OCI-LY7 (cell line): ENCODE data around the gene LPAR3. TPM values are rescaled to one million over a fixed set of nuclear protein-coding genes. Genes with fewer than 3 reads are reported as not detected.

Experiments used
- BruUV-seq: library from RNA; stranded (reverse); fragments of 400-500 nt; replicated peaks from 2 replicates; lab custom pipeline; 2021; lab: Mats Ljungman, UMichigan
- CTCF ChIA-PET: fragments of 300-600 bp; sonication (Branson Sonifier 250); formaldehyde crosslinking; loops from one replicate; lab custom pipeline; 2022; ENCODE audit warnings: antibody characterized with exemption; ENCODE audit not compliant: unreplicated experiment; lab: Charles Lee
- POLR2A ChIA-PET: fragments of 300-600 bp; sonication (Branson Sonifier 250); formaldehyde crosslinking; loops from one replicate; lab custom pipeline; 2022; ENCODE audit warnings: antibody characterized with exemption; lab: Charles Lee
- DNase-seq: peaks from one replicate; pipeline ENCODE4 v3.0.0-alpha.2; 2015; ENCODE audit warnings: low spot score
- H2AFZ ChIP-seq: fragments of 200-600 bp; sonication (generic), shearing (Covaris generic); 2 replicates; pipeline ENCODE4 v1.6.1; 2014; ENCODE audit warnings: mild to moderate bottlenecking, antibody characterized with exemption, low read length, moderate library complexity
- H3K27ac ChIP-seq: fragments of 200-600 bp; sonication (generic); 2 replicates; pipeline ENCODE4 v1.5.1; 2014; ENCODE audit warnings: mixed run types, low read depth, mild to moderate bottlenecking, moderate library complexity, low read length, inconsistent platforms; ENCODE audit not compliant: poor library complexity, severe bottlenecking
- H3K36me3 ChIP-seq: fragments of 200-600 bp; sonication (generic); 2 replicates; pipeline ENCODE4 v1.6.1; 2014; ENCODE audit warnings: mild to moderate bottlenecking, antibody characterized with exemption, low read length, moderate library complexity, mixed read lengths; ENCODE audit not compliant: insufficient read depth
- H3K4me1 ChIP-seq: fragments of 200-600 bp; sonication (generic); 2 replicates; pipeline ENCODE4 v1.5.1; 2014; ENCODE audit warnings: mild to moderate bottlenecking, low read length; ENCODE audit not compliant: insufficient read depth, poor library complexity, severe bottlenecking
- H3K4me2 ChIP-seq: fragments of 200-600 bp; sonication (generic); 2 replicates; pipeline ENCODE4 v1.6.1; 2014; ENCODE audit warnings: mild to moderate bottlenecking, low read length
- H3K4me3 ChIP-seq: fragments of 200-600 bp; sonication (generic); 2 replicates; pipeline ENCODE4 v1.5.1; 2014; ENCODE audit warnings: mild to moderate bottlenecking, low read depth, low read length; ENCODE audit not compliant: poor library complexity, severe bottlenecking
- H3K79me2 ChIP-seq: fragments of 200-600 bp; sonication (generic); 2 replicates; pipeline ENCODE4 v1.6.1; 2016; ENCODE audit warnings: low read depth, mild to moderate bottlenecking, low read length, moderate library complexity, mixed read lengths; ENCODE audit not compliant: insufficient read depth
- H3K9me2 ChIP-seq: fragments of 200-600 bp; sonication (generic); 2 replicates; pipeline ENCODE4 v1.6.1; 2016; ENCODE audit warnings: mild to moderate bottlenecking, low read length, mixed read lengths; ENCODE audit not compliant: insufficient read depth
- H3K9me3 ChIP-seq: fragments of 200-600 bp; sonication (generic); 2 replicates; pipeline ENCODE4 v1.6.1; 2014; ENCODE audit warnings: mild to moderate bottlenecking, mixed run types, low read length, mixed read lengths
- H4K20me1 ChIP-seq: fragments of 200-600 bp; sonication (generic); 2 replicates; pipeline ENCODE4 v1.6.1; 2014; ENCODE audit warnings: mild to moderate bottlenecking, antibody characterized with exemption, low read length, moderate library complexity, mixed read lengths; ENCODE audit not compliant: insufficient read depth
- EZH2phosphoT487 ChIP-seq: fragments of 200-600 bp; sonication (generic); IDR thresholded peaks from 2 replicates; pipeline ENCODE4 v1.6.1; 2018; ENCODE audit warnings: low read depth, borderline replicate concordance, mild to moderate bottlenecking, mixed run types, antibody characterized with exemption, low read length, moderate library complexity, mixed read lengths
- intact Hi-C: fragments of 100-400 bp; cut with micrococcal nuclease; formaldehyde crosslinking; loops from one replicate; pipeline ENCODE4 v1.10.0; 2022; ENCODE audit not compliant: unreplicated experiment
- total RNA-seq, 2 experiments: library from RNA; depleted of rRNA in 1 of 2; stranded (reverse); fragments of >200 nt in 1 of 2; shearing (Covaris generic) in 1 of 2; gene quantifications; 2 replicates each; pipeline ENCODE4 v1.2.3, GENCODE V29; 2014 to 2022
- TF ChIP-seq, protein P1 (sequence below): fragments of 200-600 bp; sonication (generic); conservative IDR thresholded peaks from 2 replicates; pipeline ENCODE4 v1.5.1; 2014; ENCODE audit warnings: mild to moderate bottlenecking, antibody characterized with exemption, low read length, moderate library complexity, mixed read lengths

Gene LPAR3
- total RNA-seq, 2 experiments from 2014 or later, result not detected

DNA sequence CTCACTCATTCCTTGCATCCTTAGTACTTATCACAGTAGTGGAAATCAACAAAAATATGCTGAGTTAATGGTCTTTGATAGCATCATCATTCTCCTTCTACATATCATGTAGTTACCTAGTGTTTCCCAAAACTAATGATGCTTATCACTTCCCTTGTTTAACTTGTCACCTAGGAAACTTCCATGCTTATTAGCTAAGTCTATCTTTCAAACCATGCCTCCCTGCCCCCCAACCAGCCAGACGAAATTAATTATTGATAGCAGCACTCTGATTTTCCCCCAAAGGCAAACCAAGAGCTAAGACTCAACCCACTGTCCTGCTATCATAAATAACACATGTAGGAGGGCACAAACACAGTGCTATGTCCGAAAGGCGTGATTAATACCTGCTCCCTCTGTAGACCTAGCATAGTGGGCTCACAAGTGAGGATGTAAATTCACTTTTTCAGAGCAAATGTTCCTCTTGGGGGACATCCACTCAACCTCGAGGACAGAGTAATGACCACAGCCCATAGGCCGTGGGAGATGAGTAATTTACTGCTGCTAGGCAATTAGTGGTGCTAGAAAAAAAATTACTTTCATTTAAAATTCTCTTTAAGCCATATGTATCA lies 25.8 kb upstream of the LPAR3 start:
- TF ChIP-seq, protein P1, sequence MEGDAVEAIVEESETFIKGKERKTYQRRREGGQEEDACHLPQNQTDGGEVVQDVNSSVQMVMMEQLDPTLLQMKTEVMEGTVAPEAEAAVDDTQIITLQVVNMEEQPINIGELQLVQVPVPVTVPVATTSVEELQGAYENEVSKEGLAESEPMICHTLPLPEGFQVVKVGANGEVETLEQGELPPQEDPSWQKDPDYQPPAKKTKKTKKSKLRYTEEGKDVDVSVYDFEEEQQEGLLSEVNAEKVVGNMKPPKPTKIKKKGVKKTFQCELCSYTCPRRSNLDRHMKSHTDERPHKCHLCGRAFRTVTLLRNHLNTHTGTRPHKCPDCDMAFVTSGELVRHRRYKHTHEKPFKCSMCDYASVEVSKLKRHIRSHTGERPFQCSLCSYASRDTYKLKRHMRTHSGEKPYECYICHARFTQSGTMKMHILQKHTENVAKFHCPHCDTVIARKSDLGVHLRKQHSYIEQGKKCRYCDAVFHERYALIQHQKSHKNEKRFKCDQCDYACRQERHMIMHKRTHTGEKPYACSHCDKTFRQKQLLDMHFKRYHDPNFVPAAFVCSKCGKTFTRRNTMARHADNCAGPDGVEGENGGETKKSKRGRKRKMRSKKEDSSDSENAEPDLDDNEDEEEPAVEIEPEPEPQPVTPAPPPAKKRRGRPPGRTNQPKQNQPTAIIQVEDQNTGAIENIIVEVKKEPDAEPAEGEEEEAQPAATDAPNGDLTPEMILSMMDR, result no peak
- no peak for TF ChIP-seq EZH2phosphoT487
- ChIA-PET POLR2A (no interaction called here), CTCF (no interaction called here)
- H3K27ac ChIP-seq, result no peak overlapping the region
- no peaks in the 10 kb centered on the region for H3K9me2 ChIP-seq
- intact Hi-C loops, result no loop called here
- no peaks in the 10 kb centered on the region for H3K79me2 ChIP-seq
- H4K20me1 ChIP-seq, result no peaks in the 10 kb centered on the region
- DNase-seq, result no peak
- no peaks in the 10 kb centered on the region for H3K9me3 ChIP-seq
- no peak overlapping the region for H3K4me3 ChIP-seq
- H3K36me3 ChIP-seq, result no peaks in the 10 kb centered on the region
- H3K4me2 ChIP-seq, result no peak overlapping the region
- BruUV-seq, result no TSS peak
- H3K4me1 ChIP-seq, result no peaks in the 10 kb centered on the region
- H2AFZ ChIP-seq, result no peak overlapping the region

DNA sequence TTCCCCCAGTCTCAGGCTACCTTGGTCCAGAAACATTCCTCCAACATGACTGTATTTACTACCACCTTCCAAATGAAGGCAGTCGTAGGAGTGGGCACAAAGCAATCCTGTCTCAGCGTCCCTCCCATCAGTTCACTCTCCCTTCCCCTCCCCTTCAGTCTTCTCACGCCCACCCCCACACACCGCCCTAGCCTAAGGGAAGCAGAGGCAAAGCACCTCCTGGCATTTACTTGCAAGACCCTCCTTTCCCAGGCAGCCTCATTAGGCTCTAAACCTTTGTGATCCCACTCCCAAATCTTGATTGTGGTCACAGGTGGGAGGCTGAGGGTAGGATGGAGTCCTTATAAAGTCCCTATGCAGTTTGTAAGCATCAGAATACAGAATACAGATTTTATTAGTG lies 23.9 kb upstream of the LPAR3 start:
- POLR2A ChIA-PET, result no interaction called here
- H3K4me3 ChIP-seq, result no peak overlapping the region
- no peak overlapping the region for H3K4me2 ChIP-seq
- no peak overlapping the region for H3K27ac ChIP-seq
- no peaks in the 10 kb centered on the region for H3K9me2 ChIP-seq
- no peaks in the 10 kb centered on the region for H3K9me3 ChIP-seq
- H4K20me1 ChIP-seq, result no peaks in the 10 kb centered on the region
- TF ChIP-seq, protein P1, result no peak
- TF ChIP-seq EZH2phosphoT487, result no peak
- H3K79me2 ChIP-seq, result no peaks in the 10 kb centered on the region
- no peaks in the 10 kb centered on the region for H3K4me1 ChIP-seq
- CTCF ChIA-PET, result no interaction called here
- H2AFZ ChIP-seq, result no peak overlapping the region
- DNase-seq, result no peak
- H3K36me3 ChIP-seq, result no peaks in the 10 kb centered on the region
- no TSS peak for BruUV-seq
- intact Hi-C loops, result no loop called here

DNA sequence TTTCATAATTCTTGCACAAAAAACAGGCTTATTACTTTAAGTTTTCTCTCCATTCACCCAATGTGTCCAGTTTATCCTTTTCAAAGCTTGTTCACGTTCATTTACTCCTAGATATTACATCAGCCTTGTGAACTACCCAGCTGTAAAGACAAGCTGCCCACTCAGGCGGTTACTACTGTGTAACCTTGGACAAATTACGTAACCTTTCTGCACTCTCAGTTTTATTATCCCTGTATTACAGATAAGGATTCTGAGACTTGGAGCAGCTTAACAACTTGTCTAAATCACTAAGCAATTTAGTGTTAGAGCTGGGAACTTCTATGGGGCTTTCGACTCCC lies 20.5 kb upstream of the LPAR3 start:
- ChIA-PET POLR2A (interaction anchor here (1.6 kb wide), 1 partner anchor 16 kb away, joined by 4 read pairs; no protein-coding TSS in a partner anchor), CTCF (no interaction called here)
- TF ChIP-seq, protein P1, result no peak
- no peak for TF ChIP-seq EZH2phosphoT487
- no TSS peak for BruUV-seq
- DNase-seq, result no peak
- Histone ChIP-seq H3K4me1 (no peaks in the 10 kb centered on the region), H3K27ac (no peak overlapping the region), H3K79me2 (no peaks in the 10 kb centered on the region), H3K4me3 (no peak overlapping the region), H3K36me3 (no peaks in the 10 kb centered on the region), H3K9me2 (no peaks in the 10 kb centered on the region), H3K9me3 (no peaks in the 10 kb centered on the region), H3K4me2 (no peak overlapping the region), H4K20me1 (no peaks in the 10 kb centered on the region), H2AFZ (no peak overlapping the region)
- intact Hi-C loops, result no loop called here
